ENCODE data around the gene TMPRSS3. TPM values are rescaled to one million over a fixed set of nuclear protein-coding genes. Genes with fewer than 3 reads are reported as not detected.

Gene TMPRSS3
- polyA plus RNA-seq, 1 donor: 5.6 TPM

DNA sequence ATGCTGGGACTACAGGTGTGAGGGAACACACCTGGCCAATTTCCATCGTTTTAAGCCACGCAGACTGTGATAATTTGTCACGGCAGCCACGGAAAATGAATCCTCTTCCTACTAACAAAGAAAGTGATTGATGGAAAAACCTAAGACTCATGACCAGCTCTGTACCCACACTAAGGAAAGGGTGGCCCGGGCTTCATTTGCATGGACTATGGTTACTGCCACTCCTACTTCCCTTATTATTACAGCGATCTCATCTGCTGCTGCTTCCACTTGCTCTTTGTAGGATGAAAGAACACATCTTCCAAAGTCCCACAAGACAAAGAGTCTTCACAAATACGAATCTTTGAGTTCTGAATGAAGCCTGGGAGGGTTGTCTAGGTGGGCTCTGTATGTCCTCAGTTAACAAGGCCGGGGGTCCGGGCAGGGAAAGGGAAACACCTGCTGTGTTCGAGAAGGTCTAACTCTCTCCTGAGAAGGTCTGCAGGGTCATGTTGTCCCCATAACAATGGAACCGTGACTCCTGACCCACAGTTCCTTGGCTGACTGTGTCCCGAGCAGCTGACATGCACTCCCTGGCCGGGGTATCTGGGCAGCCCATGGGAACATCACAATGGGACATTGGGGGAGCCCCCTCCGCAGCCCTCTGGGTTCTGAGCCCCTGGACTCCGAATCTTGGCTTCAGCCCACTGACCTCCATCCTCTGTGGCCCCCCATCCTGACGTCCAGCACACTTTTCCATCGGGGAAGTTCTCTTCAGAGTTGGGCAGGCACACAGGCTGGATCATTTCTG lies 16.2 kb downstream of the TMPRSS3 start:
- H3K27ac ChIP-seq (ENCODE audit: low read length): no peak overlapping the region
- H3K27me3 ChIP-seq (ENCODE audit: control insufficient read depth, insufficient read depth, low read length): no peaks in the 10 kb centered on the region
- DNase-seq: no peak
- no peak overlapping the region for H3K4me3 ChIP-seq (ENCODE audit: low read length)
- no peaks in the 10 kb centered on the region for H3K9me3 ChIP-seq (ENCODE audit: control insufficient read depth, low read depth, low read length)
- 80% methylated on average over 1 of the region's 17 CpGs for WGBS (ENCODE audit: insufficient coverage, low lambda C conversion rate)
- H3K36me3 ChIP-seq (ENCODE audit: control insufficient read depth, insufficient read depth, low read length): no peaks in the 10 kb centered on the region
- H3K4me1 ChIP-seq (ENCODE audit: control insufficient read depth, insufficient read depth, low read length): peaks cover 25% of the 10 kb centered on the region

DNA sequence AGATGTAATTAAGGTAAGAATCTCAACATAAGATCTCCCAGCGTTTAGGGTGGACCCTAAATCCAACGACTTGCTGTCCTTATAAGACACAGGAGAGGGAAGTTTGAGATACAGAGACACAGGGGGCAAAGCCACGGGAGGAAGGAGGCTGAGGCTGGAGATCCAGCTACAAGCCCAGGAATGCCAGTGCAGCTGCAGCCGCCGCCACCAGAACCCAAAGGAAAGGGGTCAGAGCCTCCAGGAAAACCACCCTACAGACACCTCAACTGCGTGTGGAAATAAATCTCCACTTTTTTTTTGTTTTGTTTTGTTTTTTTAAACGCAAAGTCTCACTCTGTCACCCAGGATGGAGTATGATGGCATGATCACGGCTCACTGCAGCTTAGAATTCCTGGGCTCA lies 17.4 kb downstream of the TMPRSS3 start:
- Histone ChIP-seq H3K9me3 (ENCODE audit: control insufficient read depth, low read depth, low read length) (no peaks in the 10 kb centered on the region), H3K4me1 (ENCODE audit: control insufficient read depth, insufficient read depth, low read length) (peaks cover 14% of the 10 kb centered on the region), H3K27ac (ENCODE audit: low read length) (no peak overlapping the region), H3K27me3 (ENCODE audit: control insufficient read depth, insufficient read depth, low read length) (no peaks in the 10 kb centered on the region), H3K36me3 (ENCODE audit: control insufficient read depth, insufficient read depth, low read length) (no peaks in the 10 kb centered on the region), H3K4me3 (ENCODE audit: low read length) (no peak overlapping the region)
- WGBS (ENCODE audit: insufficient coverage, low lambda C conversion rate): no CpG with 5 or more reads among the region's 8 CpGs
- no peak for DNase-seq

DNA sequence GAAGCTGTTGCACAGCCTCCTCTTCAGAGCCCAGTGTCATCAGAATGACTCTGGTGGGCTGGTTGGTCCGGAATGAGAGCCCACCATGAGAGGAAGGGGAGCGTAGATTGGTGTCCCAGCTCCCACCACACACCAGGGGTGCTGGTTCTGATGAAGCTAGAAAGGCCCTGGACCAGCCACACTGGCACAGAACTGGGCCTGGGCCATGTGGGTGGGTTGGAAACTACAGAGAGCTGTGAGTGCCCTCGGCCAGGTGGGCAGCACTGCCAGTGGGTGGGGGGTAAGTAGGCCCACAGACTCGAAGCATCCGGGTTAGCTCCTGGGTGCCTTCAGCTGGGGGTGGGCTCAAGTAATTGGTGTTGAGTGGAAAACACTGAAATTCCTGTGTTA lies 17.9 kb downstream of the TMPRSS3 start:
- WGBS (ENCODE audit: insufficient coverage, low lambda C conversion rate): no CpG with 5 or more reads among the region's 5 CpGs
- no peak for DNase-seq
- H3K4me3 ChIP-seq (ENCODE audit: low read length): no peak overlapping the region
- no peaks in the 10 kb centered on the region for H3K9me3 ChIP-seq (ENCODE audit: control insufficient read depth, low read depth, low read length)
- H3K27ac ChIP-seq (ENCODE audit: low read length): no peak overlapping the region
- H3K27me3 ChIP-seq (ENCODE audit: control insufficient read depth, insufficient read depth, low read length): no peaks in the 10 kb centered on the region
- peaks cover 10% of the 10 kb centered on the region for H3K4me1 ChIP-seq (ENCODE audit: control insufficient read depth, insufficient read depth, low read length)
- no peaks in the 10 kb centered on the region for H3K36me3 ChIP-seq (ENCODE audit: control insufficient read depth, insufficient read depth, low read length)

DNA sequence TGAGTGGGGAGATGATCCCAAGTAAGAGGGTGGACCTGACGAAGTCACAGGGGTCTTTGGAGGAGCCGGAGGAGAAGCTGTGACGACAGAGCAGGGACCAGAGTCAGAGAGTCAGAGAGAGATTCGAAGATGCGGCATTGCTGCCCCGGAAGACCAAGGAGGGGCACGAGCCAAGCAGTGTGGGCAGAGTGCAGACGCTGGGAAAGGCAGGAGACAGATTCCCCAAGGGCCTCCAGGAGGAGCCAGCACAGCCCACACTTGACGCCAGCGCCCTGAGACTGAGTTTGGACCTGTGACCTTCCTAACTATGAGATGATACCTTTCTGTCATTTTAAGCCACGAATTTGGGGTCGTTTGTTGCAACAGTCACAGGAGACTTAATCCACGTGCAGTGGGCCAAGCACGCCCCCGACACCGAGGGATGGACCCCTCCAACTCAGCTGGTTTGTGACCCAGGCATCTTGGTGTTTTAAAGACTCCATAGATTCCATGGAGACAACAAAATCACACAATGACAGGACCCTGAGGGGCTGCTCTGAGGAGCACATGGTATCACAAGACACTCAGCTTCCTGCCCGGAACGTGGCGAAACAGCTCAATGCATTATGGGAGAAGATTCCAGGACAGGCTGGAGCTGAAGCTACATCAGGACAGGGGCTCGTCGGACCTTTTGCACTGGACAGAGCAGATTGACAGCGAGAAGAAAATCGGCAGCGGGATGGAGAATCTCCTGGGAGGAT lies 18.5 kb downstream of the TMPRSS3 start:
- no CpG with 5 or more reads among the region's 24 CpGs for WGBS (ENCODE audit: insufficient coverage, low lambda C conversion rate)
- no peak for DNase-seq
- no peaks in the 10 kb centered on the region for H3K9me3 ChIP-seq (ENCODE audit: control insufficient read depth, low read depth, low read length)
- H3K27me3 ChIP-seq (ENCODE audit: control insufficient read depth, insufficient read depth, low read length): no peaks in the 10 kb centered on the region
- no peak overlapping the region for H3K4me3 ChIP-seq (ENCODE audit: low read length)
- no peaks in the 10 kb centered on the region for H3K36me3 ChIP-seq (ENCODE audit: control insufficient read depth, insufficient read depth, low read length)
- no peak overlapping the region for H3K27ac ChIP-seq (ENCODE audit: low read length)
- H3K4me1 ChIP-seq (ENCODE audit: control insufficient read depth, insufficient read depth, low read length): peaks cover 10% of the 10 kb centered on the region

DNA sequence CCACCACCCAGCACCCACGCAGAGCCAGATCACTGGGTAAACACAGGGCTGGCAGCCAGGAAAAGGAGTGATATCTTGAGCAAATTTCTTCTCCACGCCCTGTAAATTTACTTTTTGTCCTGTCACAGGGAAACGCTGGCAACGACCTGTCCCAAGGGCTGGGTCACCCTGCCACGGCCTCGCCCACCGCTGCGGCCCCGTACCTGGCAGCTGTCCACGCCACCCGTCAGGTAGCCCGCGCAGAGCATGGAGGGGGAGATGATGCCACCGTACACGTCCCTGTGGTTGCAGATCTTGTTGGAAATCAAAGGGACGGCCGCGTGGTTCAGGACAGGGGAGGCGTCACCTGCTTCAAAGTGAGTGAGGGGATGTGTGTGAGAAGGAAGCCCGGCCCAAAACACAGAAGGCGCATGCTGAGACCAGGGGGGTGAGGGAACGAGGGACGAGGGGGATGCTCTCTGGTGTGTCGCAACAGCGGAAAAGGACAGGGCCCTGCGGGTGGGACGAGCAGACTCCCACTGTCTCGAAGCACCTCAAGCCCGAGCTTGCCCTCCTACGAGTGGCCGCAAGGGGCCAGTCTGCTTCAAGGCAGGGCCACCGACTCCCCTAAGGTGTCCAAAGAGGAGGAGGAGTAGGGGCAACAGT lies 19.4 kb downstream of the TMPRSS3 start:
- DNase-seq: peak in 1 of 2 donors; percentile 38
- no CpG with 5 or more reads among the region's 32 CpGs for WGBS (ENCODE audit: insufficient coverage, low lambda C conversion rate)

DNA sequence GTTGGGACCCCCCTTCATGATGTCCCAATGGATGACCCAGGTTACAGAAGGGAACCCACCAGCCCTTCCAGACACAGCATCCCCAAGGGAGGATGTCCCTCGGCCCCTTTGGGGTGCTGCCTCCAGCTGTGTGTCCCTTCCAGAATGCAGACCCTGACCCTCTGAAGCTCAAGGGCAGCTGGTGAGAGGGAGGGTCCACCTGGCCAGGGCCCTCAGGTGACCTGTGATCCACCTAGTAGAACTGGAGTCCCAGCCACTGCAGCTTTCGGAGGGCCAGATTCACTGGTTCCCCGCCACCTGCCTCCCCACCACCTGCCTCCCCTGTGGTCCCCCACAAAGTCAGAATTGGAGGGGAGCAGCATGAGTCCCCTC lies 19.9 kb downstream of the TMPRSS3 start:
- H3K4me1 ChIP-seq (ENCODE audit: control insufficient read depth, insufficient read depth, low read length): peaks cover 10% of the 10 kb centered on the region
- no peaks in the 10 kb centered on the region for H3K27me3 ChIP-seq (ENCODE audit: control insufficient read depth, insufficient read depth, low read length)
- no peaks in the 10 kb centered on the region for H3K9me3 ChIP-seq (ENCODE audit: control insufficient read depth, low read depth, low read length)
- H3K4me3 ChIP-seq (ENCODE audit: low read length): no peak overlapping the region
- H3K27ac ChIP-seq (ENCODE audit: low read length): no peak overlapping the region
- DNase-seq: no peak
- WGBS (ENCODE audit: insufficient coverage, low lambda C conversion rate): no CpG with 5 or more reads among the region's 3 CpGs
- H3K36me3 ChIP-seq (ENCODE audit: control insufficient read depth, insufficient read depth, low read length): no peaks in the 10 kb centered on the region

More for the DNA sequence above, 19.4 kb downstream of the TMPRSS3 start:
- Histone ChIP-seq H3K27me3 (ENCODE audit: control insufficient read depth, insufficient read depth, low read length) (no peaks in the 10 kb centered on the region), H3K27ac (ENCODE audit: low read length) (no peak overlapping the region), H3K36me3 (ENCODE audit: control insufficient read depth, insufficient read depth, low read length) (no peaks in the 10 kb centered on the region), H3K9me3 (ENCODE audit: control insufficient read depth, low read depth, low read length) (no peaks in the 10 kb centered on the region), H3K4me3 (ENCODE audit: low read length) (no peak overlapping the region), H3K4me1 (ENCODE audit: control insufficient read depth, insufficient read depth, low read length) (peaks cover 10% of the 10 kb centered on the region)

DNA sequence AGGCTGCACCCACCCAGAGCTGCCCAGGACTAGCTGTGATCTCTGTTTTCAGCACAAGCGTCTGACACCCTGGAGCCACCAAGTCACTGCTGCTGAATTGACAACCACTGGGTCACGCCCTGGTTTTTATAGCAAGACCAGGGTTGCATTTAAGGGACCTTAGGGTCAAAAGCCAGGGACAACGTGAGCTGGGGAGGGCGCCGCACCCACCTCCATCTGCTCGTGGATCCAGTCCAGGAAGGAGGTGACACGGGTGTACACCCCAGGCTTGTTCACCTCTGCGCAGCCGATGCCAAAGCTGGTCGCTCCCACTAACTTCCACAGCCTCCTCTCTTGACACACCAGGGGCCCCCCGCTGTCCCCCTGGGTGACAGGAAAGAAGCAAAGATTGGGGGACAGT lies 20.3 kb downstream of the TMPRSS3 start:
- no CpG with 5 or more reads among the region's 11 CpGs for WGBS (ENCODE audit: insufficient coverage, low lambda C conversion rate)
- Histone ChIP-seq H3K27ac (ENCODE audit: low read length) (no peak overlapping the region), H3K4me1 (ENCODE audit: control insufficient read depth, insufficient read depth, low read length) (peaks cover 10% of the 10 kb centered on the region)

DNA sequence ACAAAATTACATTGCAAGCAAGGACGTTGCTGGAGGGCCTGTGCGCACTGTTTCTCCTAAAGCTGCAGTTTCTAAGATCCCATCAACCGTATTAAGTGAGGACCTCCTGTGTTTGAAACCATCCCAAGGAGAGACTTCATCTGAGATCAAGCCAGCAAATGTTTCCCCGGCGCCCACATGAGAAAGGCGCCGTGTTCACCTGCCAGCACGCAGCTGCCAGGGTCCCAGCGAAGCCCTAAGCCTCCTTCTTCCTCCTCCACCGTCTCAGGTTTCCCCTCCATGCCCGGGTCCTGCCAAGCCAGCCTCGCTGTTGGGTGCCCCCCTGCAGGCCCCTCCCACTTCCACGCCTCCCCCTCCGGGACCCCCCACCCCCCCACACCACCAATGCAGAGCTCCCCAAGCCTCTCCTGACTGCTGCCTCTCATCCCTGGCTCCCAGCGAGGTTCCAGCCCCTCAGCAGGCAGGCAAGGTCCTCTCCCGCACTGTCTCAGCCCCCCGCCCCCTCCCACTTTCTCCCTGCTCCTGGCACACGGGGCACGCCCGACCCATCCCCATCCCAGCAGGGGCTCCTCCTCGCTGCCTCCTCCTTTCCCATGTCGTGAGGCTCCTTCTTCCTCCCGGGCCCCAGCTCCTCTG lies 20.9 kb downstream of the TMPRSS3 start:
- Histone ChIP-seq H3K27ac (ENCODE audit: low read length) (no peak overlapping the region), H3K9me3 (ENCODE audit: control insufficient read depth, low read depth, low read length) (no peaks in the 10 kb centered on the region), H3K36me3 (ENCODE audit: control insufficient read depth, insufficient read depth, low read length) (no peaks in the 10 kb centered on the region), H3K4me3 (ENCODE audit: low read length) (no peak overlapping the region), H3K4me1 (ENCODE audit: control insufficient read depth, insufficient read depth, low read length) (peaks cover 10% of the 10 kb centered on the region), H3K27me3 (ENCODE audit: control insufficient read depth, insufficient read depth, low read length) (no peaks in the 10 kb centered on the region)
- no CpG with 5 or more reads among the region's 23 CpGs for WGBS (ENCODE audit: insufficient coverage, low lambda C conversion rate)
- no peak for DNase-seq

More for the DNA sequence above, 20.3 kb downstream of the TMPRSS3 start:
- Histone ChIP-seq H3K27me3 (ENCODE audit: control insufficient read depth, insufficient read depth, low read length) (no peaks in the 10 kb centered on the region), H3K36me3 (ENCODE audit: control insufficient read depth, insufficient read depth, low read length) (no peaks in the 10 kb centered on the region), H3K9me3 (ENCODE audit: control insufficient read depth, low read depth, low read length) (no peaks in the 10 kb centered on the region), H3K4me3 (ENCODE audit: low read length) (no peak overlapping the region)
- DNase-seq: peak in 1 of 2 donors; percentile 33

DNA sequence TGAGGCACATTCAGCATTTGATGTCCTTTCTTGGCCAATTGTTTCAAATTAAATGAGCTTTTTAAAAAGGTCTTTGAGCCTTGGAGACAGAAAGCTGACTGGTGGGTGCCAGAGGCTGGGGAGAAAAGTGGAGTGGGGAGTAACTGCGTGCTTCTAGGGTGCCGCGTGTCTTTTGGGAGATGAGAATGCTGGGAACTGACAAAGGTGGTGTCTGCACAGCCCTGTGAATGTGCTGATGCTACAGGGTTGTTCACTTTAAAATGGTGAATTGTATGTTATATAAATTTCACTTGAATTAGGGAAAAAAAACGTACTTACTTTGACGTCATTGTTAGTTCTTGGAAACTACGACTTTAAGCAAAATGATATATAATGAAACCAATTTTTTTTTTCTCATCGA lies 21.4 kb downstream of the TMPRSS3 start:
- no peaks in the 10 kb centered on the region for H3K27me3 ChIP-seq (ENCODE audit: control insufficient read depth, insufficient read depth, low read length)
- H3K9me3 ChIP-seq (ENCODE audit: control insufficient read depth, low read depth, low read length): no peaks in the 10 kb centered on the region
- H3K27ac ChIP-seq (ENCODE audit: low read length): no peak overlapping the region
- H3K36me3 ChIP-seq (ENCODE audit: control insufficient read depth, insufficient read depth, low read length): no peaks in the 10 kb centered on the region
- WGBS (ENCODE audit: insufficient coverage, low lambda C conversion rate): 95% methylated on average over 3 of the region's 7 CpGs
- no peak overlapping the region for H3K4me3 ChIP-seq (ENCODE audit: low read length)
- no peak for DNase-seq
- H3K4me1 ChIP-seq (ENCODE audit: control insufficient read depth, insufficient read depth, low read length): peaks cover 10% of the 10 kb centered on the region

DNA sequence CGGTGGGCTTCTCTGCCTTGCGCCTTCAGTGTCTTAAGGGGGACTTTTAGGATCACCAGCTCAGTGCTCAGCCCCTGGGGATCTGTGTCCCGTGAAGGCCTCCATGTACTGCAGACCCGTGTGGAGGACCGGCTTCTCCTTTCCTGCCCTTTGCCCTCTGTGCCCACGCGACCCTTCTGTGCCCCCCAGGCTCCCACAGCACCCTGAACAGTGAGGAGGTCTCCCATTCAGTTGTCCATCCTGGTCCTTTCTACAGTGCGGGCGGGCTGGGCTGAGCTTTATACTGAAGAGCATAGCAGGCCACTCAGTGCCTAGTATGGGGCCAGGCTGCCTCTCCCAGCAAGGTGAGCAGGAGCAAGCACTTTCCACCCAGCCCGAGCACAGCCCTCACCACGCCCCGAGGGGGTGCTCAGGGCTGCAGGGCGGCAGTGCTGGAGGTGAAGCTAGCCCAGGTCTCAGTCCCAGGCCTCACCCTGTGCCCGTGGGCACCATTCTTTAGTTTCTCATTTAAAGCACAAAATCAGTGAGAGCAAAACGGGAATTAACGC lies 21.9 kb downstream of the TMPRSS3 start:
- DNase-seq: no peak

More for the DNA sequence above, 21.9 kb downstream of the TMPRSS3 start:
- Histone ChIP-seq H3K36me3 (ENCODE audit: control insufficient read depth, insufficient read depth, low read length) (no peaks in the 10 kb centered on the region), H3K4me3 (ENCODE audit: low read length) (no peak overlapping the region), H3K27me3 (ENCODE audit: control insufficient read depth, insufficient read depth, low read length) (no peaks in the 10 kb centered on the region), H3K9me3 (ENCODE audit: control insufficient read depth, low read depth, low read length) (no peaks in the 10 kb centered on the region), H3K27ac (ENCODE audit: low read length) (no peak overlapping the region), H3K4me1 (ENCODE audit: control insufficient read depth, insufficient read depth, low read length) (peaks cover 10% of the 10 kb centered on the region)
- no CpG with 5 or more reads among the region's 16 CpGs for WGBS (ENCODE audit: insufficient coverage, low lambda C conversion rate)
